ENCODE results near the gene PODXL. TPM values are rescaled to one million over a fixed set of nuclear protein-coding genes. Genes with fewer than 3 reads are reported as not detected.

PODXL gene
- total RNA-seq, 1 donor: 1.4 TPM

- H3K79me2 ChIP-seq (ENCODE audit: insufficient read depth, low read length): peaks cover 41% of the 10 kb centered on the region
Measured at GRCh38 chr7:131554880-131555516, 1.4 kb downstream of the PODXL start.

GRCh38 chr7:131553931-131554330, 2.5 kb downstream of the PODXL start:
- Histone ChIP-seq H3K79me2 (ENCODE audit: insufficient read depth, low read length) (peaks cover 50% of the 10 kb centered on the region), H4K20me1 (ENCODE audit: insufficient read depth, low read length) (no peaks in the 10 kb centered on the region), H3K9me3 (ENCODE audit: low read depth, low read length) (no peaks in the 10 kb centered on the region), H2AFZ (ENCODE audit: low read length) (no peak overlapping the region), H3K27me3 (ENCODE audit: insufficient read depth, low read length) (peaks cover 12% of the 10 kb centered on the region), H3K36me3 (ENCODE audit: insufficient read depth, low read length) (no peaks in the 10 kb centered on the region), H3K4me3 (ENCODE audit: insufficient read depth, low read length) (no peak overlapping the region), H3K4me2 (ENCODE audit: insufficient read depth, low read length) (peak overlapping the region; percentile 7), H3K27ac (ENCODE audit: low read depth, low read length) (no peak overlapping the region), H3K4me1 (ENCODE audit: insufficient read depth, low read length) (peaks cover 14% of the 10 kb centered on the region)
- no peak for TF ChIP-seq CTCF (IDR thresholded peaks at IDR 0.05; ENCODE audit: extremely low read depth, low read depth, low read length)
- DNase-seq (ENCODE audit: insufficient read length, low spot score, missing footprints): peak; percentile 62

More at GRCh38 chr7:131554880-131555516, 1.4 kb downstream of the PODXL start:
- no peaks in the 10 kb centered on the region for H3K9me3 ChIP-seq (ENCODE audit: low read depth, low read length)
- no peaks in the 10 kb centered on the region for H3K36me3 ChIP-seq (ENCODE audit: insufficient read depth, low read length)
- peak overlapping the region; percentile 72 for H3K4me3 ChIP-seq (ENCODE audit: insufficient read depth, low read length)
- H3K27ac ChIP-seq (ENCODE audit: low read depth, low read length): no peak overlapping the region
- peaks cover 12% of the 10 kb centered on the region for H3K27me3 ChIP-seq (ENCODE audit: insufficient read depth, low read length)
- H3K4me2 ChIP-seq (ENCODE audit: insufficient read depth, low read length): peak overlapping the region; percentile 80
- DNase-seq (ENCODE audit: insufficient read length, low spot score, missing footprints): peak; percentile 71
- no peak for TF ChIP-seq CTCF (IDR thresholded peaks at IDR 0.05; ENCODE audit: extremely low read depth, low read depth, low read length)
- peaks cover 14% of the 10 kb centered on the region for H3K4me1 ChIP-seq (ENCODE audit: insufficient read depth, low read length)
- no peak overlapping the region for H2AFZ ChIP-seq (ENCODE audit: low read length)
- H4K20me1 ChIP-seq (ENCODE audit: insufficient read depth, low read length): no peaks in the 10 kb centered on the region

GRCh38 chr7:131552053-131552452, 4.4 kb downstream of the PODXL start:
- peaks cover 54% of the 10 kb centered on the region for H3K79me2 ChIP-seq (ENCODE audit: insufficient read depth, low read length)
- H4K20me1 ChIP-seq (ENCODE audit: insufficient read depth, low read length): no peaks in the 10 kb centered on the region
- no peak for TF ChIP-seq CTCF (IDR thresholded peaks at IDR 0.05; ENCODE audit: extremely low read depth, low read depth, low read length)
- H2AFZ ChIP-seq (ENCODE audit: low read length): no peak overlapping the region
- peaks cover 1% of the 10 kb centered on the region for H3K27me3 ChIP-seq (ENCODE audit: insufficient read depth, low read length)
- H3K36me3 ChIP-seq (ENCODE audit: insufficient read depth, low read length): no peaks in the 10 kb centered on the region
- no peaks in the 10 kb centered on the region for H3K9me3 ChIP-seq (ENCODE audit: low read depth, low read length)
- H3K4me2 ChIP-seq (ENCODE audit: insufficient read depth, low read length): no peak overlapping the region
- peaks cover 8% of the 10 kb centered on the region for H3K4me1 ChIP-seq (ENCODE audit: insufficient read depth, low read length)
- no peak overlapping the region for H3K4me3 ChIP-seq (ENCODE audit: insufficient read depth, low read length)
- peak; percentile 56 for DNase-seq (ENCODE audit: insufficient read length, low spot score, missing footprints)
- H3K27ac ChIP-seq (ENCODE audit: low read depth, low read length): no peak overlapping the region

- DNase-seq (ENCODE audit: insufficient read length, low spot score, missing footprints): peak; percentile 14
- Histone ChIP-seq H3K4me2 (ENCODE audit: insufficient read depth, low read length) (no peak overlapping the region), H3K9me3 (ENCODE audit: low read depth, low read length) (no peaks in the 10 kb centered on the region), H3K79me2 (ENCODE audit: insufficient read depth, low read length) (peaks cover 59% of the 10 kb centered on the region), H2AFZ (ENCODE audit: low read length) (no peak overlapping the region), H3K36me3 (ENCODE audit: insufficient read depth, low read length) (no peaks in the 10 kb centered on the region), H3K27ac (ENCODE audit: low read depth, low read length) (no peak overlapping the region), H3K27me3 (ENCODE audit: insufficient read depth, low read length) (no peaks in the 10 kb centered on the region), H3K4me1 (ENCODE audit: insufficient read depth, low read length) (peaks cover 8% of the 10 kb centered on the region), H4K20me1 (ENCODE audit: insufficient read depth, low read length) (no peaks in the 10 kb centered on the region), H3K4me3 (ENCODE audit: insufficient read depth, low read length) (no peak overlapping the region)
- no peak for TF ChIP-seq CTCF (IDR thresholded peaks at IDR 0.05; ENCODE audit: extremely low read depth, low read depth, low read length)
Measured at GRCh38 chr7:131550846-131551245, 5.6 kb downstream of the PODXL start.
